ENCODE data around the gene NUDT16L1. TPM values are rescaled to one million over a fixed set of nuclear protein-coding genes. Genes with fewer than 3 reads are reported as not detected.

Gene NUDT16L1
- polyA plus RNA-seq, 1 of the 3 experiments (the other 2 are of a cell fraction): 45.8 TPM

GRCh38 chr16:4647644-4647980 is 45.8 kb upstream of the NUDT16L1 start:
- H3K9me2 ChIP-seq: no peaks in the 10 kb centered on the region
- H3K36me3 ChIP-seq (replicated peaks in 1 of 2; ENCODE audit: control insufficient read depth in 1 of 2, insufficient read depth in 2 of 2, low read length in 1 of 2): peaks cover 10 to 15% of the 10 kb centered on the region in 2 experiments
- no peaks in the 10 kb centered on the region for H3K27me3 ChIP-seq (ENCODE audit: insufficient read depth)
- TF ChIP-seq GABPA (IDR thresholded peaks at IDR 0.05; ENCODE audit: low read depth) (no peak), USF2 (IDR thresholded peaks at IDR 0.05; ENCODE audit: borderline replicate concordance, low read depth, low read length) (no peak), EP300 (IDR thresholded peaks at IDR 0.05; ENCODE audit: borderline replicate concordance in 1 of 2, low read depth in 1 of 2, low read length in 1 of 2) (no peak), TEAD4 (IDR thresholded peaks at IDR 0.05; ENCODE audit: borderline replicate concordance, insufficient read depth) (no peak), JUND (IDR thresholded peaks at IDR 0.05) (no peak), RCOR1 (IDR thresholded peaks at IDR 0.05; ENCODE audit: low read length) (no peak), RAD21 (IDR thresholded peaks at IDR 0.05; ENCODE audit: low read length) (no peak), ZBTB33 (IDR thresholded peaks at IDR 0.05; ENCODE audit: borderline replicate concordance, low read depth) (no peak), MEF2A (IDR thresholded peaks at IDR 0.05; ENCODE audit: borderline replicate concordance, low read depth) (no peak), ELF1 (IDR thresholded peaks at IDR 0.05) (no peak), NRF1 (IDR thresholded peaks at IDR 0.05; ENCODE audit: low read depth, low read length) (no peak), GATA2 (CRISPR knock-in tag; IDR thresholded peaks at IDR 0.05) (no peak), USF1 (IDR thresholded peaks at IDR 0.05; ENCODE audit: borderline replicate concordance, low read depth) (no peak), SIN3A (IDR thresholded peaks at IDR 0.05; ENCODE audit: borderline replicate concordance, low read depth, low read length) (no peak), NFIC (IDR thresholded peaks at IDR 0.05; ENCODE audit: borderline replicate concordance) (no peak), RFX5 (IDR thresholded peaks at IDR 0.05; ENCODE audit: low read length) (no peak), PBX3 (IDR thresholded peaks at IDR 0.05) (no peak), CHD2 (IDR thresholded peaks at IDR 0.05; ENCODE audit: low read length, partially characterized antibody) (no peak)
- H3K79me2 ChIP-seq (ENCODE audit: insufficient read depth): peaks cover 69% of the 10 kb centered on the region
- no peak overlapping the region for H3K4me2 ChIP-seq
- H4K20me1 ChIP-seq (ENCODE audit: insufficient read depth): peaks cover 59% of the 10 kb centered on the region
- H3K27ac ChIP-seq (ENCODE audit: low read depth in 2 of 2, low read length in 1 of 2): no peak overlapping the region
- 97% methylated on average over 8 of the region's 8 CpGs for WGBS (ENCODE audit: low lambda C conversion rate)
- no peaks in the 10 kb centered on the region for H3K9me3 ChIP-seq
- no peaks in the 10 kb centered on the region for H3K4me1 ChIP-seq (ENCODE audit: control insufficient read depth in 1 of 2, insufficient read depth in 2 of 2, low read depth in 1 of 2, low read length in 1 of 2)
- no peaks in the 10 kb centered on the region for H3F3A ChIP-seq (replicated peaks; ENCODE audit: insufficient read depth)
- H3K9ac ChIP-seq: no peak overlapping the region
- CTCF ChIA-PET: interaction anchor here (0.6 kb wide), 1 partner anchor 11 kb away, joined by 3 read pairs; no protein-coding TSS in a partner anchor
- no peak overlapping the region for H2AFZ ChIP-seq (ENCODE audit: low read depth)
- no peak overlapping the region for H3K4me3 ChIP-seq (ENCODE audit: low read depth in 2 of 2, low read length in 1 of 2)
- no peak for DNase-seq
- POLR2A ChIA-PET: no interaction called here
